H1 (cell line): ENCODE data around the gene MEA1. TPM values are rescaled to one million over a fixed set of nuclear protein-coding genes. Genes with fewer than 3 reads are reported as not detected.

Source experiments
- CTCF ChIA-PET: fragments of 300-600 bp; sonication (Branson Sonifier 250); formaldehyde crosslinking; loops from one replicate; lab custom pipeline; 2021; ENCODE audit not compliant: partially characterized antibody; lab: Charles Lee
- POLR2A ChIA-PET: fragments of 300-600 bp; sonication (Branson Sonifier 250); formaldehyde crosslinking; loops from one replicate; lab custom pipeline; 2021; ENCODE audit warnings: inconsistent platforms; ENCODE audit not compliant: partially characterized antibody; lab: Charles Lee
- DNase-seq, 2 experiments: peaks; one replicate each; pipeline versions ENCODE4 v3.0.0 to v3.0.0-alpha.2; 2010 to 2022; ENCODE audit warnings: low spot score in 2 of 2, low read depth in 1 of 2, mixed read lengths in 1 of 2
- FAIRE-seq: peaks from 2 replicates; lab custom pipeline; 2011; peaks lifted over from hg19 to GRCh38; lab: Jason Lieb, UNC
- H2AFZ ChIP-seq: 2 replicates; pipeline ENCODE4 v1.8.1; 2012; ENCODE audit warnings: low read length, inconsistent platforms
- H2AK5ac ChIP-seq: 2 replicates; pipeline ENCODE4 v1.6.1; 2013; ENCODE audit warnings: low read depth, low read length
- H2BK120ac ChIP-seq: replicated peaks from 2 replicates; pipeline ENCODE3; 2013; ENCODE audit warnings: low read depth, low read length, inconsistent platforms
- H2BK12ac ChIP-seq: 2 replicates; pipeline ENCODE4 v1.6.1; 2013; ENCODE audit warnings: low read depth, low read length
- H2BK15ac ChIP-seq: 2 replicates; pipeline ENCODE4 v1.6.1; 2013; ENCODE audit warnings: low read length
- H2BK20ac ChIP-seq: 2 replicates; pipeline ENCODE4 v1.6.1; 2013; ENCODE audit warnings: low read length
- H2BK5ac ChIP-seq: 2 replicates; pipeline ENCODE4 v1.6.1; 2013; ENCODE audit warnings: low read depth, low read length
- H3K14ac ChIP-seq: 2 replicates; pipeline ENCODE4 v1.6.1; 2013; ENCODE audit warnings: inconsistent platforms; ENCODE audit not compliant: insufficient read length
- H3K18ac ChIP-seq: 2 replicates; pipeline ENCODE4 v1.6.1; 2013; ENCODE audit warnings: low read length; ENCODE audit errors: extremely low read depth
- H3K23ac ChIP-seq: 2 replicates; pipeline ENCODE4 v1.6.1; 2013; ENCODE audit warnings: inconsistent platforms; ENCODE audit not compliant: insufficient read length
- H3K23me2 ChIP-seq: 2 replicates; pipeline ENCODE4 v1.6.1; 2013; ENCODE audit warnings: low read depth, low read length
- H3K27ac ChIP-seq: 2 replicates; pipeline ENCODE4 v1.6.1; 2011; ENCODE audit warnings: low read depth, low read length, inconsistent platforms
- H3K27me3 ChIP-seq, 4 experiments: replicated peaks in 1 of 4; 1 replicate in 1 of 4; 2 replicates in 3 of 4; pipeline versions ENCODE4 v1.6.1 to v1.8.1; 2011 to 2013; ENCODE audit warnings: low read length in 3 of 4, mild to moderate bottlenecking in 3 of 4, inconsistent platforms in 2 of 4, mixed read lengths in 2 of 4, moderate library complexity in 1 of 4; ENCODE audit not compliant: control insufficient read depth in 3 of 4, insufficient read depth in 3 of 4; ENCODE audit errors: extremely low read depth in 1 of 4
- H3K36me3 ChIP-seq, 4 experiments: 2 replicates each; pipeline versions ENCODE4 v1.6.1 to v1.8.1; 2011 to 2013; ENCODE audit warnings: mild to moderate bottlenecking in 4 of 4, low read length in 3 of 4, moderate library complexity in 2 of 4, control low read depth in 1 of 4, inconsistent platforms in 1 of 4; ENCODE audit not compliant: insufficient read depth in 4 of 4, control insufficient read depth in 2 of 4
- H3K4ac ChIP-seq: replicated peaks from 2 replicates; pipeline ENCODE3; 2013; ENCODE audit warnings: low read length, low read depth, mixed read lengths, inconsistent platforms; ENCODE audit not compliant: insufficient read length
- H3K4me1 ChIP-seq, 4 experiments: replicated peaks in 1 of 4; 1 replicate in 1 of 4; 2 replicates in 3 of 4; pipeline versions ENCODE4 v1.6.1 to v1.8.1; 2011 to 2013; ENCODE audit warnings: low read length in 3 of 4, inconsistent platforms in 2 of 4, mixed read lengths in 1 of 4; ENCODE audit not compliant: insufficient read depth in 4 of 4, control insufficient read depth in 3 of 4
- H3K4me2 ChIP-seq, 2 experiments: 2 replicates each; pipeline versions ENCODE4 v1.6.1 to v1.8.1; 2011 to 2013; ENCODE audit warnings: low read depth in 2 of 2, low read length in 2 of 2, control low read depth in 1 of 2, inconsistent platforms in 1 of 2, mild to moderate bottlenecking in 1 of 2; ENCODE audit not compliant: insufficient read depth in 1 of 2
- H3K4me3 ChIP-seq, 4 experiments: fragments of 200-600, 300-600 bp in 1 of 4; sonication (generic), shearing (Covaris generic), sonication (Bioruptor Twin) in 1 of 4; 2 replicates each; pipeline versions ENCODE4 v1.5.1 to v1.8.1; 2011 to 2016; ENCODE audit warnings: low read length in 4 of 4, low read depth in 3 of 4, control low read depth in 2 of 4, inconsistent platforms in 2 of 4, mild to moderate bottlenecking in 2 of 4, mixed read lengths in 1 of 4, moderate library complexity in 1 of 4; ENCODE audit not compliant: insufficient read depth in 2 of 4; ENCODE audit errors: extremely low read depth in 1 of 4
- H3K56ac ChIP-seq: replicated peaks from 2 replicates; pipeline ENCODE3; 2013; ENCODE audit warnings: low read depth, mild to moderate bottlenecking, mixed read lengths, low read length, inconsistent platforms; ENCODE audit not compliant: insufficient read length
- H3K79me1 ChIP-seq: 2 replicates; pipeline ENCODE4 v1.6.1; 2013; ENCODE audit warnings: low read depth, low read length, control low read depth
- H3K79me2 ChIP-seq, 2 experiments: 2 replicates each; pipeline versions ENCODE4 v1.6.1 to v1.8.1; 2012 to 2013; ENCODE audit warnings: low read length in 2 of 2, mild to moderate bottlenecking in 2 of 2, inconsistent platforms in 1 of 2; ENCODE audit not compliant: insufficient read depth in 2 of 2, control insufficient read depth in 1 of 2
- H3K9ac ChIP-seq, 4 experiments: replicated peaks in 1 of 4; 1 replicate in 1 of 4; 2 replicates in 3 of 4; pipeline versions ENCODE4 v1.6.1 to v1.8.1; 2011 to 2013; ENCODE audit warnings: low read depth in 3 of 4, low read length in 3 of 4, control low read depth in 2 of 4, mild to moderate bottlenecking in 2 of 4, moderate library complexity in 2 of 4, inconsistent platforms in 1 of 4; ENCODE audit errors: extremely low read depth in 1 of 4
- H3K9me3 ChIP-seq, 2 experiments: 2 replicates each; pipeline versions ENCODE4 v1.6.1 to v1.8.1; 2012 to 2013; ENCODE audit warnings: mild to moderate bottlenecking in 2 of 2, moderate library complexity in 2 of 2, control low read depth in 1 of 2, inconsistent platforms in 1 of 2, low read depth in 1 of 2, low read length in 1 of 2, mixed read lengths in 1 of 2; ENCODE audit not compliant: insufficient read depth in 2 of 2
- H4K20me1 ChIP-seq, 2 experiments: replicated peaks in 1 of 2; 2 replicates each; pipeline versions ENCODE3 to v1.8.1; 2011 to 2013; ENCODE audit warnings: inconsistent platforms in 2 of 2, low read length in 2 of 2, mild to moderate bottlenecking in 1 of 2; ENCODE audit not compliant: insufficient read depth in 2 of 2, control insufficient read depth in 1 of 2
- H4K5ac ChIP-seq: 2 replicates; pipeline ENCODE4 v1.6.1; 2013; ENCODE audit warnings: low read length, low read depth, mixed read lengths, inconsistent platforms; ENCODE audit not compliant: insufficient read length
- H4K8ac ChIP-seq: 2 replicates; pipeline ENCODE4 v1.8.0; 2013; ENCODE audit warnings: mild to moderate bottlenecking, moderate library complexity, low read length, inconsistent platforms; ENCODE audit not compliant: insufficient read depth; ENCODE audit errors: extremely low read depth
- H4K91ac ChIP-seq: replicated peaks from 2 replicates; pipeline ENCODE3; 2013; ENCODE audit warnings: low read length, mixed read lengths, inconsistent platforms; ENCODE audit not compliant: insufficient read length
- BRCA1 ChIP-seq: IDR thresholded peaks from 2 replicates; pipeline ENCODE4 v1.6.1; 2012; ENCODE audit warnings: low read depth, low read length, improper control_type of control experiment
- E2F6 ChIP-seq: IDR thresholded peaks from 2 replicates; pipeline ENCODE4 v1.6.1; 2012; ENCODE audit warnings: inconsistent platforms
- EP300 ChIP-seq, 2 experiments: IDR thresholded peaks; 1 replicate in 1 of 2; 2 replicates in 1 of 2; pipeline ENCODE4 v1.6.1; 2011 to 2012; ENCODE audit warnings: low read depth in 2 of 2, low read length in 2 of 2, mild to moderate bottlenecking in 2 of 2, borderline replicate concordance in 1 of 2, inconsistent platforms in 1 of 2, moderate library complexity in 1 of 2
- EZH2 ChIP-seq: fragments of 200-600 bp; sonication (generic); IDR thresholded peaks from 2 replicates; pipeline ENCODE4 v1.7.1; 2012; ENCODE audit warnings: low read depth, mild to moderate bottlenecking, moderate library complexity, low read length, inconsistent platforms; ENCODE audit not compliant: severe bottlenecking
- FOSL1 ChIP-seq: IDR thresholded peaks from 2 replicates; pipeline ENCODE4 v1.6.1; 2011; ENCODE audit warnings: mild to moderate bottlenecking, low read depth, low read length, moderate library complexity; ENCODE audit not compliant: insufficient read depth
- HDAC2 ChIP-seq, 2 experiments: fragments of 300-600 bp in 1 of 2; sonication (generic) in 1 of 2; IDR thresholded peaks; 2 replicates each; pipeline ENCODE4 v1.6.1; 2011 to 2012; ENCODE audit warnings: low read depth in 2 of 2, low read length in 2 of 2, mild to moderate bottlenecking in 2 of 2, moderate library complexity in 2 of 2, borderline replicate concordance in 1 of 2, inconsistent platforms in 1 of 2
- POLR2AphosphoS5 ChIP-seq: IDR thresholded peaks from 2 replicates; pipeline ENCODE4 v1.6.1; 2011; ENCODE audit warnings: low read depth, low read length
- SIX5 ChIP-seq: IDR thresholded peaks from 2 replicates; pipeline ENCODE4 v1.6.1; 2011; ENCODE audit warnings: mild to moderate bottlenecking, low read depth, low read length
- SRF ChIP-seq: IDR thresholded peaks from 2 replicates; pipeline ENCODE4 v1.6.1; 2011; ENCODE audit warnings: mild to moderate bottlenecking, low read depth, low read length, moderate library complexity
- SUZ12 ChIP-seq: fragments of 200-600 bp; sonication (generic); IDR thresholded peaks from 2 replicates; pipeline ENCODE4 v1.6.1; 2012; ENCODE audit warnings: mild to moderate bottlenecking, inconsistent platforms, low read length, moderate library complexity, mixed read lengths
- USF2 ChIP-seq: IDR thresholded peaks from 2 replicates; pipeline ENCODE4 v1.6.1; 2011; ENCODE audit warnings: low read length, improper control_type of control experiment
- WGBS, 2 experiments: shearing (Covaris generic) in 1 of 2; methylation state at CpG; one replicate each; pipeline versions ENCODE4 v1.1.6 to v1.1.7; 2013 to 2015; ENCODE audit warnings: low lambda C conversion rate in 2 of 2, mixed read lengths in 2 of 2, inconsistent platforms in 1 of 2, low coverage in 1 of 2, missing lambda C conversion rate in 1 of 2; ENCODE audit not compliant: insufficient replicate concordance in 2 of 2, insufficient coverage in 1 of 2, insufficient read length in 1 of 2; ENCODE audit errors: extremely low coverage in 1 of 2, missing lambda C conversion rate in 1 of 2; 5-methylcytosine and 5-hydroxymethylcytosine counted together
- polyA plus RNA-seq, 7 experiments: library from polyadenylated mRNA; depleted of rRNA in 3 of 7; stranded (reverse) in 5 of 7; unstranded in 2 of 7; fragments of >200 nt in 5 of 7; fragments of 200-250 nt in 2 of 7; gene quantifications; 1 replicate in 5 of 7; 2 replicates in 1 of 7; 4 replicates in 1 of 7; pipeline versions ENCODE4 v1.2.1 to v1.2.3, GENCODE V29; 2011 to 2013; ENCODE audit warnings: missing spikeins in 2 of 7, mixed read lengths in 2 of 7
- total RNA-seq: library from RNA; stranded (reverse); fragmentation: NEBNext Ultra II Directional; extraction: Animal tissue kit (Norgen Biotek cat#: 25700); gene quantifications from 2 replicates; pipeline ENCODE4 v1.2.1, GENCODE V29; 2021

MEA1 gene
- total and polyA plus RNA-seq, 2 of the 8 experiments (the other 6 are each of a cell fraction or from before 2014, with no cell fraction given): 94.2 to 96.4 TPM

GRCh38 chr6:42969431-42969830 lies 44.3 kb downstream of the MEA1 start:
- H2AK5ac ChIP-seq: no peak overlapping the region
- H4K91ac ChIP-seq: no peak overlapping the region
- peaks cover 0 to 2% of the 10 kb centered on the region in 2 experiments for H4K20me1 ChIP-seq
- CTCF ChIA-PET: interaction anchor here (0.8 to 4.2 kb wide), 4 partner anchors 12 to 175 kb away, joined by 3 to 11 read pairs (median 6); partner anchors contain the start of genes KLHDC3 and MEA1
- no peak overlapping the region for H3K18ac ChIP-seq
- POLR2A ChIA-PET: interaction anchor here (1.0 to 2.9 kb wide), 4 partner anchors 8 to 58 kb away, joined by 3 to 11 read pairs (median 3); partner anchors contain the start of genes PEX6 and PPP2R5D
- H3K56ac ChIP-seq: no peak overlapping the region
- no peaks in the 10 kb centered on the region for H3K23me2 ChIP-seq
- no peak overlapping the region for H3K4me2 ChIP-seq
- no peak for DNase-seq
- no peak overlapping the region for H2BK5ac ChIP-seq
- no peak overlapping the region for H4K5ac ChIP-seq
- H3K27me3 ChIP-seq: no peaks in the 10 kb centered on the region
- no peak overlapping the region for H2BK20ac ChIP-seq
- FAIRE-seq: no peak
- no peak overlapping the region for H3K9ac ChIP-seq
- H2AFZ ChIP-seq: no peak overlapping the region
- H3K27ac ChIP-seq: no peak overlapping the region
- no peak overlapping the region for H4K8ac ChIP-seq
- no peaks in the 10 kb centered on the region; the same call in none of the 2 replicates for H3K79me1 ChIP-seq
- no peaks in the 10 kb centered on the region for H3K79me2 ChIP-seq
- H3K14ac ChIP-seq: no peak overlapping the region
- no peak overlapping the region for H2BK12ac ChIP-seq
- H3K4ac ChIP-seq: no peak overlapping the region
- peaks cover 0 to 2% (median 0%) of the 10 kb centered on the region in 4 experiments; a peak in 2 of 8 replicates for H3K36me3 ChIP-seq
- H2BK120ac ChIP-seq: no peak overlapping the region
- peaks cover 0 to 3% (median 0%) of the 10 kb centered on the region in 4 experiments; a peak in 2 of 7 replicates for H3K4me1 ChIP-seq
- H3K23ac ChIP-seq: no peak overlapping the region
- no peak overlapping the region for H3K4me3 ChIP-seq
- no peaks in the 10 kb centered on the region for H3K9me3 ChIP-seq
- no peak overlapping the region for H2BK15ac ChIP-seq
- 92% methylated on average over 2 of the region's 2 CpGs; no CpG with 5 or more reads in 1 of the 2 experiments for WGBS, 2 experiments
- TF ChIP-seq EP300 (IDR thresholded peaks at IDR 0.05; ENCODE audit: borderline replicate concordance in 1 of 2, low read depth in 2 of 2, low read length in 2 of 2) (no peak), USF2 (no peak), SRF (no peak), FOSL1 (no peak), SUZ12 (no peak), SIX5 (no peak), BRCA1 (no peak), EZH2 (no peak), E2F6 (no peak), POLR2AphosphoS5 (no peak), HDAC2 (IDR thresholded peaks at IDR 0.05; ENCODE audit: borderline replicate concordance in 1 of 2, low read depth in 2 of 2, low read length in 2 of 2) (no peak)
